HepG2 (cell line): ENCODE data around the gene OPRM1. TPM values are rescaled to one million over a fixed set of nuclear protein-coding genes. Genes with fewer than 3 reads are reported as not detected.

Source experiments
- ATAC-seq: fragments of 200-7000 bp; cut with Tn5 transposase; 3 replicates; pipeline ENCODE4 v1.9.1; 2020; ENCODE audit warnings: mild to moderate bottlenecking, moderate library complexity
- BruUV-seq: library from RNA; stranded (reverse); fragments of 400-500 nt; replicated peaks from 2 replicates; lab custom pipeline; 2021; lab: Mats Ljungman, UMichigan
- CTCF ChIA-PET: fragments of 300-600 bp; formaldehyde crosslinking; extraction: SDS; loops from one replicate; lab custom pipeline; 2021; ENCODE audit warnings: low total read pairs, inconsistent platforms, low intra/inter-chr PET ratio; lab: Yijun Ruan, JAX
- POLR2A ChIA-PET: fragments of 350-600 bp; sonication (Branson Sonifier 250); formaldehyde crosslinking; loops from one replicate; lab custom pipeline; 2020; ENCODE audit warnings: antibody characterized with exemption, inconsistent platforms; lab: Yijun Ruan, JAX
- DNase-seq: peaks from one replicate; pipeline ENCODE4 v3.0.0-alpha.2; 2015; ENCODE audit warnings: low spot score
- FAIRE-seq: peaks from 3 replicates; lab custom pipeline; 2011; peaks lifted over from hg19 to GRCh38; lab: Jason Lieb, UNC
- H2AFZ ChIP-seq: one replicate; pipeline ENCODE4 v1.6.1; 2011; ENCODE audit warnings: low read length, inconsistent platforms
- H3K27ac ChIP-seq: fragments of 300-600 bp; 3 replicates; pipeline ENCODE4 v1.8.0; 2011; ENCODE audit warnings: mixed run types, mild to moderate bottlenecking, mixed read lengths, low read length, inconsistent platforms; ENCODE audit not compliant: insufficient read depth; ENCODE audit errors: extremely low read length
- H3K27me3 ChIP-seq, 2 experiments: fragments of 200-600 bp in 1 of 2; 2 replicates in 1 of 2; 3 replicates in 1 of 2; pipeline versions ENCODE4 v1.6.0 to v1.8.0; 2011; ENCODE audit warnings: low read length in 2 of 2, mild to moderate bottlenecking in 2 of 2, moderate library complexity in 2 of 2, inconsistent platforms in 1 of 2; ENCODE audit not compliant: insufficient read depth in 2 of 2, control insufficient read depth in 1 of 2
- H3K36me3 ChIP-seq, 2 experiments: fragments of 200-600 bp in 1 of 2; replicated peaks in 1 of 2; 2 replicates in 1 of 2; 3 replicates in 1 of 2; pipeline versions ENCODE4 v1.5.1 to v1.8.0; 2011; ENCODE audit warnings: low read length in 2 of 2, inconsistent platforms in 1 of 2; ENCODE audit not compliant: insufficient read depth in 2 of 2, control insufficient read depth in 1 of 2
- H3K4me1 ChIP-seq: 2 replicates; pipeline ENCODE4 v1.5.1; 2012; ENCODE audit warnings: low read length, inconsistent platforms; ENCODE audit not compliant: insufficient read depth
- H3K4me2 ChIP-seq: 2 replicates; pipeline ENCODE4 v1.6.0; 2011; ENCODE audit warnings: low read depth, low read length, inconsistent platforms
- H3K4me3 ChIP-seq, 3 experiments: fragments of 200-600 bp in 1 of 3; sonication (generic), shearing (Covaris generic) in 1 of 3; replicated peaks in 1 of 3; 2 replicates each; pipeline ENCODE4 v1.5.1; 2011 to 2016; ENCODE audit warnings: low read length in 3 of 3, inconsistent platforms in 2 of 3, low read depth in 2 of 3, mild to moderate bottlenecking in 2 of 3, control low read depth in 1 of 3, mixed read lengths in 1 of 3; ENCODE audit not compliant: insufficient read depth in 1 of 3
- H3K79me2 ChIP-seq: one replicate; pipeline ENCODE4 v1.6.1; 2011; ENCODE audit warnings: low read length, inconsistent platforms; ENCODE audit not compliant: insufficient read depth
- H3K9ac ChIP-seq: 2 replicates; pipeline ENCODE4 v1.6.0; 2011; ENCODE audit warnings: mild to moderate bottlenecking, low read depth, low read length, inconsistent platforms; ENCODE audit not compliant: insufficient read depth
- H3K9me3 ChIP-seq: 2 replicates; pipeline ENCODE4 v1.5.1; 2012; ENCODE audit warnings: mild to moderate bottlenecking, low read length
- H4K20me1 ChIP-seq: 2 replicates; pipeline ENCODE4 v1.6.0; 2011; ENCODE audit warnings: inconsistent platforms, mild to moderate bottlenecking, low read length, moderate library complexity; ENCODE audit not compliant: insufficient read depth
- CEBPB ChIP-seq: IDR thresholded peaks from 2 replicates; pipeline ENCODE4 v1.6.1; 2011; ENCODE audit warnings: low read depth, low read length, improper control_type of control experiment, borderline replicate concordance
- EHMT2 ChIP-seq: fragments of 200-600 bp; sonication (generic); IDR thresholded peaks from 2 replicates; pipeline ENCODE4 v1.7.0; 2017; ENCODE audit warnings: antibody characterized with exemption, low read depth, low read length, borderline replicate concordance
- KLF11 ChIP-seq: IDR thresholded peaks from 2 replicates; pipeline ENCODE4 v1.6.1; 2016; ENCODE audit warnings: missing compliant biosample characterization
- RORA ChIP-seq: sonication (generic); formaldehyde crosslinking; IDR thresholded peaks from 2 replicates; pipeline ENCODE4 v1.5.0; 2020; ENCODE audit warnings: mild to moderate bottlenecking, missing genetic modification reagents, moderate library complexity
- ZNF335 ChIP-seq: sonication (generic); formaldehyde crosslinking; IDR thresholded peaks from 2 replicates; pipeline ENCODE4 v1.4.0; 2020; ENCODE audit warnings: missing genetic modification reagents
- ZNF382 ChIP-seq: sonication (generic); formaldehyde crosslinking; IDR thresholded peaks from 2 replicates; pipeline ENCODE4 v1.5.0; 2020; ENCODE audit warnings: missing genetic modification reagents, mild to moderate bottlenecking, borderline replicate concordance
- ZNF672 ChIP-seq: sonication (generic); formaldehyde crosslinking; IDR thresholded peaks from 2 replicates; pipeline ENCODE4 v1.8.1; 2022; ENCODE audit warnings: missing genetic modification reagents
- ZNF878 ChIP-seq: sonication (generic); formaldehyde crosslinking; IDR thresholded peaks from 2 replicates; pipeline ENCODE4 v1.8.1; 2023; ENCODE audit warnings: mild to moderate bottlenecking, missing genetic modification reagents, moderate library complexity
- WGBS: methylation state at CpG from one replicate; pipeline ENCODE4 v1.1.6; 2017; ENCODE audit warnings: low lambda C conversion rate; 5-methylcytosine and 5-hydroxymethylcytosine counted together
- in situ Hi-C: cut with HindIII; loops from 2 replicates; pipeline ENCODE4 v1.10.0; 2017; ENCODE audit warnings: low pct_unique_long_range_greater_than_20kb; ENCODE audit not compliant: extremely low pct_ligation_motif_present
- intact Hi-C: fragments of 100-400 bp; cut with micrococcal nuclease; formaldehyde crosslinking; loops from one replicate; pipeline ENCODE4 v1.10.0; 2022; ENCODE audit not compliant: unreplicated experiment
- polyA plus RNA-seq, 8 experiments: library from polyadenylated mRNA; depleted of rRNA in 3 of 8; stranded (reverse) in 7 of 8; unstranded in 1 of 8; fragments of >200 nt; fragmentation: Illumina TruSeq in 4 of 8; extraction: Trizol in 4 of 8; gene quantifications; 2 replicates each; pipeline versions ENCODE4 v1.2.1 to v1.2.3, GENCODE V29; 2011 to 2016; ENCODE audit warnings: low read depth in 4 of 8, missing spikeins in 1 of 8, mixed read lengths in 1 of 8; ENCODE audit not compliant: insufficient read depth in 1 of 8
- total RNA-seq, 5 experiments: library from RNA; depleted of rRNA; stranded (reverse); fragments of >200 nt; fragmentation: Illumina TruSeq; extraction: Trizol; gene quantifications; 2 replicates each; pipeline ENCODE4 v1.2.3, GENCODE V29; 2016; ENCODE audit warnings: low read depth in 1 of 5

Gene OPRM1
- total and polyA plus RNA-seq, 2 of the 13 experiments (the other 11 are each of a cell fraction or from before 2014, with no cell fraction given) = not detected

DNA sequence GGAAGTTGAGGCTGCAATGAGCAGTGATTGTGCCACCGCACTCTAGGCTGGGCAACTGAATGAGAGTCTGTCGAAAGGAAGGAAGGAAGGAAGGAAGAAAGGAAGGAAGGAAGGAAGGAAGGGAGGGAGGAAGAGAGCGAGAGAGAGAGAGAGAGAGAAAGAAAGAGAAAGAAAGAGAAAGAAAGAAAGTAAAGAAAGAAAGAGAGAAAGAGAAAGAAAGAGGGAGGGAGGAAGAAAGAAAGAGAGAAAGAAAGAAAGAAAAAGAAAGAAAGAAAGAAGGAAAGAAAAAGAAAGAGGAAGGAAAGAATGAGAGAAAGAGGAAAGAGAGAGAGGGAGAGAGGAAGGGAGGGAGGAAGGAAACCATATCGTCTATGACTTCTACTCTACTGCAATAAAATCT, 60.2 kb downstream of the OPRM1 start:
- 60% methylated on average over 4 of the region's 4 CpGs for WGBS

DNA sequence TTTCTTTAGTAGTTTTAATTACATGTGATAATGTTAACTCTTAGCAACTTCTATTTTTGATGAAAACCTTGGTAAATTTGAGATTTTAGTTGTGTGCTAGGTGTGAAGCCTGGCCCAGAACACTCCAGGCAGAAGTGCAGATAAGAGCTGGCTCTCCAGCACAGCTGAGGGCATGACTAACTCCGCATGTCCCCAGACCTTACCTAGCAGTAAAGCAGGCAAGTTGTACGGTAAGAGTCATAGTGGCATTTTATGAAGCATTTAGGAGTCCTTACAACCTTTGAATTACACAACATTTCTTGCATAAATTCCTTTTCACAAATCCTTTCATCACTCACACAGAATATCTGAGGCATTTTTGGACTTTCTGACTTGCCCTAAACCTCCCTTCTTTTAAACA, 67.2 kb downstream of the OPRM1 start:
- Histone ChIP-seq H3K79me2 (no peaks in the 10 kb centered on the region), H3K27ac (no peak overlapping the region), H3K9me3 (no peaks in the 10 kb centered on the region), H3K4me1 (no peaks in the 10 kb centered on the region), H4K20me1 (no peaks in the 10 kb centered on the region), H3K27me3 (peaks cover 0 to 10% of the 10 kb centered on the region in 2 experiments; a peak in 1 of 5 replicates), H3K9ac (no peak overlapping the region), H3K36me3 (no peaks in the 10 kb centered on the region), H2AFZ (no peak overlapping the region), H3K4me2 (no peak overlapping the region), H3K4me3 (no peak overlapping the region)
- no TSS peak for BruUV-seq
- ChIA-PET CTCF (no interaction called here), POLR2A (no interaction called here)
- no peak for ATAC-seq
- no peak for FAIRE-seq
- in situ Hi-C loops = no loop called here
- DNase-seq = no peak
- WGBS = 26% methylated on average over 2 of the region's 2 CpGs
- intact Hi-C loops = no loop called here
- TF ChIP-seq KLF11 (CRISPR knock-in tag) (no peak), CEBPB (0 out of 2 replicates have a peak, but pooled peaks have one; percentile 2), RORA (CRISPR knock-in tag) (no peak), ZNF878 (CRISPR knock-in tag) (no peak)

More for the DNA sequence above, 60.2 kb downstream of the OPRM1 start:
- H2AFZ ChIP-seq = no peak overlapping the region
- H3K4me2 ChIP-seq = no peak overlapping the region
- POLR2A ChIA-PET = no interaction called here
- H3K4me1 ChIP-seq = no peaks in the 10 kb centered on the region
- H3K9me3 ChIP-seq = no peaks in the 10 kb centered on the region
- H4K20me1 ChIP-seq = no peaks in the 10 kb centered on the region
- ATAC-seq = no peak
- TF ChIP-seq ZNF672 (no peak), ZNF382 (CRISPR knock-in tag) (no peak), EHMT2 (no peak), ZNF335 (CRISPR knock-in tag) (no peak)
- H3K27me3 ChIP-seq = no peaks in the 10 kb centered on the region
- no peaks in the 10 kb centered on the region for H3K79me2 ChIP-seq
- H3K36me3 ChIP-seq = no peaks in the 10 kb centered on the region
- CTCF ChIA-PET = no interaction called here
- intact Hi-C loops = no loop called here
- no peak overlapping the region for H3K27ac ChIP-seq
- BruUV-seq = no TSS peak
- H3K4me3 ChIP-seq = no peak overlapping the region
- no peak for DNase-seq
- FAIRE-seq = no peak
- H3K9ac ChIP-seq = no peak overlapping the region
- in situ Hi-C loops = no loop called here
